Subcutaneous abdominal adipose tissue (tissue), 5 donors: ENCODE results near the gene ISX.
"Not testable (repeated sequence)": the region's sequence is repeated elsewhere in the genome, so short reads cannot be mapped to it uniquely, and the experiment has no call there.

Experiments
- H3K27ac ChIP-seq: one replicate; pipeline ENCODE4 v1.7.0; 2013; ENCODE audit warnings: low read depth, mild to moderate bottlenecking, inconsistent platforms, low read length, moderate library complexity
- H3K27me3 ChIP-seq, 5 donors: one replicate each; pipeline ENCODE4 v1.7.0; 2013; ENCODE audit warnings: low read length in 5 of 5, inconsistent platforms in 1 of 5; ENCODE audit not compliant: control insufficient read depth in 5 of 5, insufficient read depth in 4 of 5
- H3K36me3 ChIP-seq, 5 donors: one replicate each; pipeline ENCODE4 v1.7.0; 2013; ENCODE audit warnings: low read length in 5 of 5; ENCODE audit not compliant: control insufficient read depth in 5 of 5, insufficient read depth in 5 of 5
- H3K4me1 ChIP-seq, 5 donors: one replicate each; pipeline ENCODE4 v1.7.0; 2013; ENCODE audit warnings: low read length in 5 of 5, mild to moderate bottlenecking in 3 of 5, moderate library complexity in 1 of 5; ENCODE audit not compliant: control insufficient read depth in 5 of 5, insufficient read depth in 5 of 5
- H3K4me3 ChIP-seq, 5 donors: one replicate each; pipeline ENCODE4 v1.7.0; 2013; ENCODE audit warnings: low read length in 5 of 5, low read depth in 1 of 5
- H3K9ac ChIP-seq, 5 donors: one replicate each; pipeline ENCODE4 v1.7.0; 2013; ENCODE audit warnings: low read length in 5 of 5, mild to moderate bottlenecking in 4 of 5, moderate library complexity in 3 of 5
- H3K9me3 ChIP-seq, 5 donors: one replicate each; pipeline ENCODE4 v1.7.0; 2013; ENCODE audit warnings: low read length in 5 of 5; ENCODE audit not compliant: control insufficient read depth in 5 of 5
- donor health status: healthy.
- donor health status: healthy.
- donor health status: healthy.
- donor health status: healthy.
- donor health status: healthy.

ISX gene

DNA sequence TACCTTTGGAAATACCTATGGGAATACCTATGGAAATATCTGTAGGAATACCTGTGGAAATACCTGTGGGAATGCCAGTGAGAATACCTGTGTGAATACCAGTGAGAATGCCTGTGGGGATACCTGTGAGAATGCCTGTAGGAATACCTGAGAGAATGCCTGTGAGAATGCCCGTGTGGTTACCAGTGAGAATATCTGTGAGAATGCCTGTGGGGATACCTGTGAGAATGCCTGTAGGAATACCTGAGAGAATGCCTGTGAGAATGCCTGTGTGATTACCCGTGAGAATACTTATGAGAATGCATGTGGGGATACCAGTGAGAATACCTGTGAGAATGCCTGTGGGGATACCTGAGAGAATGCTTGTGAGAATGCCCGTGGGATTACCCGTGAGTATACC lies 15.9 kb upstream of the ISX start:
- not testable (repeated sequence) for H3K4me3 ChIP-seq, H3K36me3 ChIP-seq, H3K27ac ChIP-seq, H3K9me3 ChIP-seq
- H3K9ac ChIP-seq: peak overlapping the region in 1 of 5 donors; percentile 81
- H3K27me3 ChIP-seq: peaks cover 0 to 34% (median 0%) of the 10 kb centered on the region in 5 donors
- peaks cover 0 to 16% (median 0%) of the 10 kb centered on the region in 5 donors for H3K4me1 ChIP-seq

DNA sequence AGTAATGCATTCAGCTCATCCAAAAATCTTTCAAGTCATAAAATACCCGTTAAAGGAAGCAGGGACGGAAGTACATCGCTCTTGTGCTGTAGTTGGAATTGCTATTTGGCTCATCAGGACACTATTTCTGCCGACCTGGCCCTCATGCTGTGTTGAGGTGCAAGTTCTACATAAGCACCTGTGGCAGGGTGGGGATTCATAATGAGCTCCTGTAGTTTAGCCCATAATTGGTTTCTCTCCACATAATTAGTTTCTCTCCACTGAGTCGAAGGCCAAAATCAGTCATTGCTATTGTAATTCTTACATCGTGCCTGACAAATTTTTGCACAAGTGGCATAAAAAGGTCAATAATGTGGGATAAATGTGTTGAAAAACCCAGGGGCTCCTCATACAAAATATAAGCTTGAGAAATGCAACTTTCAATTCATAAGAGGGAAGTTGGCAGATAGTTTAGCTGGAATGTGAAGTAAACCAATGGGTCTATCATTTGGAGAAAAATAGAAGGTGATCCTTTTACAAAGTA lies 14.9 kb upstream of the ISX start:
- Histone ChIP-seq H3K27me3 (peaks cover 0 to 31% (median 0%) of the 10 kb centered on the region in 5 donors), H3K4me3 (no peak overlapping the region), H3K27ac (no peak overlapping the region), H3K9ac (no peak overlapping the region), H3K36me3 (no peaks in the 10 kb centered on the region), H3K9me3 (peaks cover 0 to 7% (median 4%) of the 10 kb centered on the region in 5 donors), H3K4me1 (peaks cover 0 to 16% (median 0%) of the 10 kb centered on the region in 5 donors)

DNA sequence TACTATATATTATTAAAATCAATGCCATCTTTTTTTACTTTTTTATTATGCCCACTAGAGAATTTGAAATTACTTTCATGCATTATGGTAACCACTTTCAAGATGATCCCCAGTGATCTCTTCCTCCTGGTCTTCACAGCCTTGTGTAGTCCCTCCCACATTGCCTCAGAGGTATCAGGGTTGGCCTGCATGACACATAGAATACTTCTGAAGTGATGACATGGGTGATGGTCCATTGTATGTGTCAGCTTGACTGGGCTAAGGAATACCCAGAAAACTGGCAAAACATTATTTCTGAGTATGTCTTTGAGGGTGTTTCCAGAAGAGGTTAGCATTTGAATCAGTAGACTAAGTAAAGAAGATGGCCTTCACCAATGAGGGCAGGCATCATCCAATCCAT lies 14.2 kb upstream of the ISX start:
- no peaks in the 10 kb centered on the region for H3K36me3 ChIP-seq
- peaks cover 0 to 10% (median 3%) of the 10 kb centered on the region in 5 donors for H3K9me3 ChIP-seq
- H3K27me3 ChIP-seq: peaks cover 0 to 26% (median 0%) of the 10 kb centered on the region in 5 donors
- peaks cover 0 to 16% (median 0%) of the 10 kb centered on the region in 5 donors for H3K4me1 ChIP-seq
- H3K27ac ChIP-seq: no peak overlapping the region
- no peak overlapping the region for H3K9ac ChIP-seq
- no peak overlapping the region for H3K4me3 ChIP-seq

DNA sequence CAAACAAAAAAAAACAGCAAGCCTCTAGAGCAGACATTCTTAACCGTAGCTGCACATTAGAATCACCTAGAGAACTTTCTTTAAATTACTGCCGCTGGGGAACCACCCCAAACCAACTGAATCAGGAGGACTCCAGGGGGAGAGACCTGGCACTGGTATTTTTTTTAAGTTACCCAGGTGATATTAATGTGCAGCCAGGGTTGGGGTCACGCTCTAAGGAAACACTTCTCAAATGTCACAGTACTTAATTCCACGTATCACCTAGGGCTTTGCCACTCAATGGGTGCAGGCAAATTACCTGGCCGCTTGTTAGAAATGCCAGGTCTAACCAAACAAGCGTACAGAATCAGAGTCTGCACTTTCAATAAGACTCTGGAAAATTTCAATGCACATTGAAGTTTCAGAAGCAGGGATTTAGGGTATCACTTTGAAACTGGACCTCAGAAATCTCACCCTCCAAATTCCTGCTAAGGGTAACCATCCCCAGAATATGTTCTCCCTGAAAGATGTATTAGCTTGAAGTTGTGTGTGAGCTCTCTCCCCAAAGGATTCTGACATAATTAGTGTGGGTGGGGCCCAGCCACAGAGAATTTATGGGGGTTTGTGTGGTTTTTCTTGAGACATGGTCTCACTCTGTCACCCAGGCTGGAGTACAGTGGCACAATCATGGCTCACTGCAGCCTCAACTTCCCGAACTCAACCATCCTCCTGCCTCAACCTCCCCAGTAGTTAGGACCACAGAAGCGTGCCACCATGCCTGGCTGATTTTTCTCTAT lies 12.7 kb upstream of the ISX start:
- H3K9me3 ChIP-seq: peaks cover 0 to 11% (median 7%) of the 10 kb centered on the region in 5 donors
- H3K27me3 ChIP-seq: peaks cover 0 to 23% (median 4%) of the 10 kb centered on the region in 5 donors
- no peak overlapping the region for H3K27ac ChIP-seq
- H3K36me3 ChIP-seq: no peaks in the 10 kb centered on the region
- H3K9ac ChIP-seq: no peak overlapping the region
- no peak overlapping the region for H3K4me3 ChIP-seq
- H3K4me1 ChIP-seq: peaks cover 0 to 16% (median 0%) of the 10 kb centered on the region in 5 donors

DNA sequence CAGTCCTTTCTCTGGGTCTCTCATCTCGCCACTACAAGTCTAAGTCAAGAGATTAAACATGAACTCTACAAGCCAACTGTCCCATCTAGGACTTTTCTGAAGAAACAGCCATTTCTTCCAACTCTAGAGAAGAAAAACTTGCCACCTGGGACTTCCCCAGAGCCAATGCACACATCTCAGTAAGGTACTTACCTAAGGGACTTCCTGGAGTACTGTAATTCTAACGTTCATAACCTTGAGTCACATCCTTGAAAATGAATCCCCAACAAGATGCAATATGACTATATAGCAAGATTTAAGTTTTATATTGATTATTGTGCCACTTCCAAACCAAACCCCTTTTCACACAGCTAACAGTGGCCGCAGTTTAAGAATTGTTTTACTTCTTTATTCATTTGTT lies 11.9 kb upstream of the ISX start:
- Histone ChIP-seq H3K36me3 (no peaks in the 10 kb centered on the region), H3K4me1 (peaks cover 0 to 14% (median 0%) of the 10 kb centered on the region in 5 donors), H3K9me3 (peaks cover 0 to 16% (median 9%) of the 10 kb centered on the region in 5 donors), H3K27ac (no peak overlapping the region), H3K4me3 (no peak overlapping the region), H3K9ac (no peak overlapping the region), H3K27me3 (peaks cover 0 to 15% (median 4%) of the 10 kb centered on the region in 5 donors)

DNA sequence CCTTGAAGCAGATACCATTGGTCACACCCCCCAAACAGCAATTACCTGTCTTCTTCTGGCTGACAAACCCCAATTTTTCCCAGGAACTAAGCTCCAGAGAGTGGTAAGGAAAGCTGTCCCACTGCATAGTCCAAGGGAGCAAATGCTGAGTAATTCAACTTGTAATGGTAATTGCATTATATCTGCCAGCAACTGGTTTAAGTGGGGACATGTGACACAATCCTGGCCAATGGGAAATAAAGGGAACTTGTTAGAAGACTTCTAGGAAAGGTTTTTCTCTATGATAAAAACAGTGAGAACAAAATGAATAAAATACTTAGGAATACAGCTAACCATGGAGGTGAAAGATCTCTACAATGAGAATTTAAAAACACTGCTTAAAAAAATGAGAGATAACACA lies 9.5 kb upstream of the ISX start:
- Histone ChIP-seq H3K9me3 (peaks cover 0 to 16% (median 13%) of the 10 kb centered on the region in 5 donors), H3K9ac (no peak overlapping the region), H3K4me1 (no peaks in the 10 kb centered on the region), H3K27me3 (peaks cover 0 to 10% (median 4%) of the 10 kb centered on the region in 5 donors), H3K27ac (no peak overlapping the region), H3K36me3 (no peaks in the 10 kb centered on the region), H3K4me3 (no peak overlapping the region)

DNA sequence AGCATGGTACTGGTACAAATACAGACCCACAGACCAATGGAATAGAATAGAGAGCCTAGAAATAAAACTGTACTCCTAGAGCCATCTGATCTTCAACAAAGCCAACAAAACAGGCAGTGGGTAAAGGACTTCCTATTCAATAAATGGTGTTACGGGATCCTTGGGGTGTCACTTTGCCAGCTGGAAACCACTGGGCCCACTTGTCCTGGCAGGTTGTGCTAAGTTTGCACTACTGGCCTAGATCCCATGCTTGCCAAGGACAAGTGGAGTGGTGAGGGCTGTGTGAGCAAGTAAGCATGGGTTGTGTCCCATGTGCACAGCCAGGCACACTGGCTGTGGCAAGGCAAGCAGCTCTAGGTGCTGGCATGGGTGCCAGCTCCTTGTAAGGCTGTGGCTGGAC lies 8.8 kb upstream of the ISX start:
- no peaks in the 10 kb centered on the region for H3K4me1 ChIP-seq
- no peaks in the 10 kb centered on the region for H3K36me3 ChIP-seq
- H3K27me3 ChIP-seq: peaks cover 0 to 10% (median 4%) of the 10 kb centered on the region in 5 donors
- H3K4me3 ChIP-seq: no peak overlapping the region
- H3K9ac ChIP-seq: no peak overlapping the region
- H3K9me3 ChIP-seq: peaks cover 0 to 16% (median 13%) of the 10 kb centered on the region in 5 donors
- no peak overlapping the region for H3K27ac ChIP-seq

DNA sequence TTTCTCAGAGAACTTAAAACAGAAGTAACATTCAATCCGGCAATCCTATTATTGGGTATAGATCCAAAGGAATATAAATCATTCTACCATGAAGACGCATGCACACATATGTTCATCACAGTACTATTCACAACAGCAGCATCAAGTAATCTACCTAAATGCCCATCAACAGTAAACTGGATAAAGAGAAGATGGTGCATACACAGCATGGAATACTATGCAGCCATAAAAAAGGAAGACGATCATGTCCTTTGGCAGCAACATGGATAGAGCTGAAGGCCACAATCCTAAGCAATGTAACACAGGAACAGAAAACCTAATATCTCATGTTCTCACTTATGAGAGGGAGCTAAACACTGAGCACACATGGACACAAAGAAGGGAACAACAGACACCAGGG lies 6.3 kb upstream of the ISX start:
- Histone ChIP-seq H3K27me3 (peaks cover 0 to 6% (median 3%) of the 10 kb centered on the region in 5 donors), H3K36me3 (no peaks in the 10 kb centered on the region), H3K27ac (no peak overlapping the region), H3K9me3 (peaks cover 0 to 16% (median 13%) of the 10 kb centered on the region in 5 donors), H3K4me1 (no peaks in the 10 kb centered on the region), H3K4me3 (no peak overlapping the region), H3K9ac (no peak overlapping the region)

DNA sequence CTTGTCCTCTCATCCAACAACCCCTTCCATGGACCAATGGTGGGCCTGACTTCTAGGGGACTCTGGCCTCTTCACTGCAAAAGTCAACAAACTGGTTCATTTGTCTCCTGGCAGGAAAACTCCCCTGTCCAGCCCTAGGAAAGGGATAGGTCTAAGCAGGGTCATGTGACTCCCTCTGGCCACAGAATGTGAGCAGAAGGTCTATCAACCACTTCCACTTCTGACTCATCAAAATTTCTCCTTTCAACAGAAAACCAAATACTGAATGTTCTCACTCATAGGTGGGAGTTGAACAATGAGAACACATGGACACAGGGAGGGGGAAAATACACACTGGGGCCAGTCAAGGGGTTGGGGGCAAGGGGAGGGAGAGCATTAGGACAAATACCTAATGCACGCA lies 1.3 kb upstream of the ISX start:
- Histone ChIP-seq H3K27ac (no peak overlapping the region), H3K27me3 (peaks cover 0 to 9% (median 0%) of the 10 kb centered on the region in 5 donors), H3K36me3 (no peaks in the 10 kb centered on the region), H3K9me3 (peaks cover 0 to 3% (median 1%) of the 10 kb centered on the region in 5 donors), H3K9ac (no peak overlapping the region), H3K4me1 (no peaks in the 10 kb centered on the region), H3K4me3 (no peak overlapping the region)

DNA sequence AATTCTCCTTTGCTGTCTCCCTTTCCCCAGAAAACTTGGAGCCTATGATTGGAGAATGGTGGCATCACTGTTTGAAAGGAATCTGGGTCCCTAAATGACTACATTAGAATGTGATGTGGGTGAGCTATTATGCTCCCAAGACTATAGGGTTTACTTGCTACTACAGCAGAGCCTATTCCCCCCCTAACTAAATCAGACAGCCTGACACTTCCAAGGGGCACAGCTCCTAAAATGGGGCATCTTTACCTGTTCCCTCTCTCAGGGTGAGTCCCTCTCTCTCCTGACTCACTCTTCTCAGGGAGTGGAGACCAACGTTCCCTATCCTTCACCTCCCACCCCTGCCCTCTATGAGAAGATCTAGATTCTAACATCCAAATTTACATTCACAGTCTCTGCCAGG lies 775 bp upstream of the ISX start:
- no peaks in the 10 kb centered on the region for H3K36me3 ChIP-seq
- no peak overlapping the region for H3K27ac ChIP-seq
- H3K4me3 ChIP-seq: no peak overlapping the region
- H3K9me3 ChIP-seq: peaks cover 0 to 3% (median 0%) of the 10 kb centered on the region in 5 donors
- H3K4me1 ChIP-seq: no peaks in the 10 kb centered on the region
- peaks cover 0 to 9% (median 0%) of the 10 kb centered on the region in 5 donors for H3K27me3 ChIP-seq
- H3K9ac ChIP-seq: no peak overlapping the region
